ENCODE measurements around the gene PDZRN3.

Gene PDZRN3

DNA sequence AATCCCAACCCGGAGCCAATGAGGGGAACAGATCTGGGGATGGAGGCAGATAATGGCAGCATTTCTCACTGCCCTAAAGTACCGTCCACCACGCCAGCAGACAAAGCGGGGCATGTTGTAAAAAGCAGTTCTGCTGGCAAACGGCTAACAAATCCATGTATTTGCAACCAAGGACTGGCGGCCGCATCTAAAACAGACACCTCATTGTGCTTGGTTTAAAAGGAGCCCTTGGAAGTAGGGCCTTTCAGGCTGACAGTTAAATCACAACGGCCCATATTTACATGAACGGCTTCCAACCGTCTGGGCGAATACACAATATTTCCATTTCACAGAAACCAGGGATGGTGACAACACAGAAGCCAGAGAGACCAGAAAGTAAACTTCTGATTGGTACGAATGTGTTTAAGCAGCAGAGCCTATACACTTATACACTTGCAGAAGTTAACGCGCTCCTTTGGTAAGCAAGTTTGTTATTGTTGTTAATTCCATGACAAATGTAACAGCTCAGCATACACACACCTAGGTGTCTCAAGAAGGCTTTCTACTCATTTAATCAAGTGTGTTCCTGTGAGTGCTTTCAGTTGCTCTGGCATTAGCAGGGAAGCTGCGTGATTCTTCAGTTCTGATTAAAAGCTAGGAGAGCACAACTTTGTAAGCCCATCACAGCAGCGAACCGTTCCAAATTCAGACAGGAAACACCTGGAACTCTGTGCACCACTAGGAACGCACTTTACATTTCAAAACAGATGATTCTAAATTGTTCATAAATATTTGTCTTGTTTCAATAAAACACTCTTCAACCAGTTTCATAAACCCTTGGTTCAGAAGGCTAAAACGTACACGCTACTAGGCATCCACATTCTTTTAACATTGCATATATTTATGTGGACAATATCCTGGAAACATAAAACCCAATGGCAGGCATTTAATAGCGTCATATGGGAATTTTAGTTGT is 112.9 kb downstream of the PDZRN3 start:
- DNase-seq: no peak

DNA sequence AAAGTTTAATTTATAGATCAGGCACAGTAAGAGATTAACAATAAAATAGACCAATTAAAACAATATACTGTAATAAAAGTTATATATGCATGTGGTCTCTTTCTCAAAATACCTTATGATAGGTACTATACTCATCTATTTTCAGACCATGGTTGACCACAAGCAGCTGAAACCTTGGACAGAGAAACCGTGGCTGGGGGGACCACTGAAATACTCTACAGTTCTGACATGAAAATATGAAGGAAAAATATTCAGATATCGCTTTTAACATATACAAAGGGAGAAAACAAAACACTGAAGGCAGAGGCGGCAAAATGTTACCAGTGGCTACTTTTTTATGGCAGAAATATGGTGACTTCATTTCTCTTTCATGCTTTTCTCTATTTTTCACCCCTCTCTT is 114.0 kb downstream of the PDZRN3 start:
- no peak for DNase-seq

DNA sequence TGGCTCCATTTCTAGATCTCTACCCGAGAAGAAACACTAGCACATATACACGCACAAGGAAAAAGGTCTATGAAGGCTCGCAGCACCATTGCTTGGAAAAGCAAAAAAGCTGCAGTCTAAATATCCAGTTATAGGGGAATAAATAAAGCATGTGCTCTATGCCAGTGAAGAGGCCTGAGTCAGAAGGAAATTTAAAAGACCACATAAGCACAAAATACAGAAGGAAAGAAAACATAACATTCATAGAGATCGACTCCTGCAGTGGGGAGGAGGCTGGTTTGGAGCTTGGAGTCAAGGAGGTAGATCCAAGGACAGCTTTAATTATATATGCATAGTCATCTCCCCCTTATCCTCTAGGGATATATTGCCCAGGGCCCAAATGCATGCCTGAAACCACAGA is 114.4 kb downstream of the PDZRN3 start:
- no peak for DNase-seq

DNA sequence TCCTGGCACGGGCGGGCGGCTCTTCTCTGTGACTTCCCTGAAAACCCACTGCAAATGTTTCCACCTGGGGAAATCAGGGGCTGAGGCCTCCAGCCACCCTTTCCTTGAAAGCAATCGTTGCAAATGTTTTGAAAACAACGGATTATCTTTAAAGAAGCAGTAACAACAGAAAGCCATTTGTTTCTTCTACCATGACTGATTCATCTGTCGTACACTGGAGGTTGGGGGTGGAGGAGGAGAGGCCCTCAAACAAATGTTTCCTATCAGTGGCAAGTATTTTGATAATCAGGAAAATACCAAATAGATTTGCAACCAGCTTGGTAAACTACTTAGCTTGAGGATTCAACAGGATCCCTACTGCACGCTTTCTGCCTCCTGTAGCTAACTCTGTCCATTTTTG is 114.9 kb downstream of the PDZRN3 start:
- no peak for DNase-seq

DNA sequence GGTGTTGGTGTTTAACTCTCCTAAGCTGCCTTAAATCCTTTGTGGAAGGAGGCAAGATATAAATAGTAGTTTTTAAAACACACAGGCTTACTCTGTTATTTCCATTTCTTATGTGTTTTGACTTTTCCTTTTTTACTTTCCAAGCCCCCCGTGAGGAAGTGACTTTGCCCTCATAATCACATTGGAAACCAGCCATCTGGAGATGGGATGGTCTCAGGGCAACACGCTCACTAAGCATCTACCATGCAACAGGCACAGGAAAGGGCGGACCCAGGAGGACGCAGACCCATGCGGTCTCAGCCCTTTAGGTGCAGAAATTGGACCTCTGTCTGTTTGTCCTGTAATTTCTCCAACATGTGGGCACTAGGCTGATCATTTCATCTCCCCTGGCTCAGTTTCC is 115.7 kb downstream of the PDZRN3 start:
- no peak for DNase-seq

DNA sequence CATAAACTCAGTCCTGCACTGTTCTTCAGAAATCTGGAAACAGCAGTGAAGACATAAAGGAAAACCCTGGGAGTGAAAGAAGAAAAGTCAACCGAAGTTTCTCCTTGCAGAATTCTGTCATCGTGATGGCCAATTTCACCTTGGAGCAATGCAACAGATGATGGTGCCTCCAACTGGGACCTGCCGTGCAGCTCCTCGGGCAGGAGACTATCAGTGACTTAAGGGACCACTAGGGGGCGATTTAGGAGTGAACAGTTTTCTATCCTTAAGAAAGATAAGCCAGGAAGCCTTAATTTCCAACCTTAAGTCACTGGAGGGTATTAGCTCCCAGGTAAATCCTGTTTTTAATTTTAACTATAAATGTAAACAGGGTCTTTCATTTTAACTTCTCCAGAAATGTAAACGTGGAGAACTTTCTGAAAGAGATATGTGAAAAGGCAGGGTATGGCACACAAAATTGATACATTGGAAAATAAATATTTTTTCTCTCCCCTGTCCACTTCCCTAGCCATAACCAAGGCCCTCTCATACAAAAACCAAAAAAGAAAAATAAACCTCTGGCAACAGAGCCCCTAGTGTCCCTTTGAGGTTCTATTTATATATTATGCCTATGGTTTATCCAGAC is 116.3 kb downstream of the PDZRN3 start:
- no peak for DNase-seq

DNA sequence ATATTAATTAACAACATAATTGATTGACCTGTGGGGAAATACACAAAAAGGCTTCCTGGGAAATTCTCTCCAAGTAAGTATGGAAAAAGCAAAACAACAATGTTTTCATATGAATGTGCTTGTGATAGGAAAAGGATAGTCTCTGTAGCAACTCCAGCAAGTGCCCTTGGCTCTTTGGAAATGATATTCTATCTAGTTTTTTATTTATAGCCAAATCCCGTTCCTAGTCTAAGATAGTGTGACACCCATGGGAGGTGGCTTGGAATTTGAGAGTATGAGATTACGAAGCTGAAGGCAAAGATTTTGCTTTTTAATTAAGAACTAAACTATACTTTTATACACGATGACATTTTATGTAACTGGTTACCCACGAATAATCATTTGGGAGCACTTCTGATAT is 119.9 kb downstream of the PDZRN3 start:
- no peak for DNase-seq

DNA sequence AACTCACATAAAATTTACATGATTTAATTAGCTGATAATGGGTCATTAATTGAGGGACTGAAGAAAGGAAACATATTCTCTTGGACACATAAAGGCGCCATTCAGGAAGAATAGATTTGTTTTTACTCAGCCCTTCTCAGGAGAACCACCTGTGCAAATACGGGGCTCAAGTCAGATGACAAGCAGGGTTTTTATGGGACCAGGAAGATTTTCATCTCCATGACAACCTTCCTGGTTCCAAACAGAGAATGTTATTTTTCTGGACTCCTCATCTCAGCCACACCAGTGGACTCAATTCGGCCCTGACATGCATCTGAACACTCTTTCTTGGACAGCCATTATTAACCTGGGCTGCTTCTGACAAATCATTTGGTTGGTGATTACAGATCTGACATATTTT is 120.5 kb downstream of the PDZRN3 start:
- DNase-seq: no peak

DNA sequence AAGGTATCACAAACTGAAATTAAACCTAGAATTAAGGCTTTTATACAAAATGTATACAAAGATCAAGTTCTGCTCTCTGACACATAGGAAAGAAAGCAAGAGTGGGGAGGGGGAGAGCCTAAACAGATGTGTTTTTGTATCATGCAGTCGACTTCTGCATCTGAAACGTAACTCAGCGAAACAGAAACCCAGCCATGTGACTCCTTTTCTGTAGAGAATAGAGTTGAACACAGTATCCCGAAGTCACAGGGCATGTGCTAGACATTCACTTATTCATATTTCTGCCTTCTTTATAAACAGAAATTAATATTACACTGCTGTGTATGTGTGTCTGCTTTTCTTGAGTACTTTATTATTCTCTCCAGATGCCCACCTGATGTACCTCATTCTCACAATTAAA is 121.0 kb downstream of the PDZRN3 start:
- DNase-seq: no peak

DNA sequence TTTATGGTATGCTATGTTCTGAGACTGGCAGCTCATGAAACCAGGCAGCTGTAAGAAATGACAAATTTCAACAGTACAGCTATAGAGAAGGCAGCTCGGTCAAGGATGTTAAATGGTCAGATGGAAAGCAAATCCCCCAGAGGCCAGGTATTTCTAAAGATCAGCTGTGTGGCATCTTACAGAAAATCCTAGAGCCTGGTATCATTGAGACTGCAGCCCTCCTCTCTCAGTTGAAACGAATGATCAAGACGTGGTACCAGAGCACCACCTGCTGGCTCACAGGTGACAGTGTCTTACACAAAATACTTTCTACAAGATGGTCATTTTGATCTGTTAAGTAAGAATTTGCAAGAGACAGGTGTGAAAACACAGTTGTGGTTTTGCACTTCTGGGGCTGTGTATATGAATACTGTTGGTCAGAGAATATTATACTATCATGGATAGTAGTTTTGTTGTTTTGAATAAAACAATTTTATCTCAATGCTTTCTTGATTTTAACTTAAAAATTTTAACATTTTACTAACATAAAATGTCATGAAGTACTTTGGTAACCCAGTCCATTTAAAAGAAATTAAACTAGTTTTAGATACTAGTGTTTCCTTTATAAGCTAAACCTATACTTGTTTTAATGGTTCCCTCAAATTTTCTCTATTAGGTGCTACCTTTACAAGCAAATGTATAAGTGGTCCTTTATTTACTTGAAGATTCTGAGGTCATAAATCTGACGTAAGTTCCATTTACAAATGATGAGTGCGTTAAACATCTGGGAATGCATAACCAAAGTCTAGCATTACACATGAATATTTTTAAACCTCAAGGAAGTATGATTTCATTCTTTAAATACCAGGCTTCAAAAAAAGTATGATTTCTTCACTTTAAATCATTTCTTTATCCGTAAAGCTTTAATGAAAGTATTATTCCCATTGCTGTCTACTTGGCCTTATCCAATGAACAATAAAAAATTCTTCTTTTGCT is 121.8 kb downstream of the PDZRN3 start:
- DNase-seq: no peak

DNA sequence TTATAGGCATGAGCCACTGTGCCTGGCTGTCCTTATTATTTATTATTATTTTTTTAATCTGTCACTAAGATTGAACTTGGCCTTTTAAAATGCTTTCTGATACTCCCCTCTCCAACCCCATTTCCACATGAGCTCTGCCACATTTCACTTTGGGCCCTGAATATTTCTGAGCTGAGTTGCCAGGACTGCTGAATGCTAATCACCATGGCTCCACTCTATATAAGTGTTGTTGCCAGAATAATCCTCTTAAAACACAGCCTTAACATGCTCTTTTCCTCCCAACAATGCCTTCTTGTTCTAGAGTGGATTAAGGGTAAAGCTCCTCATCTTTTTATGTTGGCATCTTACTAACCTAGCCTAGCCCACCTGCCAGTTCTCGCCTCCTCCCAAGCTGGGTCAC is 124.4 kb downstream of the PDZRN3 start:
- DNase-seq: no peak

DNA sequence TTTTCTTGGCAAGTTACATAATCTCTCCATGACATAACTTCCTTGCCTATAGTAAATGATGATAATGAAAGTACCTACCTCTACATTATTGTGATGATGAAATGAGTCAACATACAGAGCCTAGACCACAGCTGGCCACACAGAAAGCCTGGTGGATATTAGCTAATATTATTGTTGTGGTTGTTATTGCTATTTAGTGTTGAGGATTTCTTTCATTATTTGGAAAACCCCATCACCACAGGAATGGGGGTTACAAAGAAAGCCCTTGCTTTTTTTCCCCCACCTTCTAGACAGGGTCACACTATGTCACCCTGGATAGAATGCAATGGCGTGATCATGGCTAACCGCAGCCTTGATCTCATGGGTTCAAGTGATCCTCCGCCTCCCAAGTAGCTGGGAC is 125.0 kb downstream of the PDZRN3 start:
- DNase-seq: no peak

DNA sequence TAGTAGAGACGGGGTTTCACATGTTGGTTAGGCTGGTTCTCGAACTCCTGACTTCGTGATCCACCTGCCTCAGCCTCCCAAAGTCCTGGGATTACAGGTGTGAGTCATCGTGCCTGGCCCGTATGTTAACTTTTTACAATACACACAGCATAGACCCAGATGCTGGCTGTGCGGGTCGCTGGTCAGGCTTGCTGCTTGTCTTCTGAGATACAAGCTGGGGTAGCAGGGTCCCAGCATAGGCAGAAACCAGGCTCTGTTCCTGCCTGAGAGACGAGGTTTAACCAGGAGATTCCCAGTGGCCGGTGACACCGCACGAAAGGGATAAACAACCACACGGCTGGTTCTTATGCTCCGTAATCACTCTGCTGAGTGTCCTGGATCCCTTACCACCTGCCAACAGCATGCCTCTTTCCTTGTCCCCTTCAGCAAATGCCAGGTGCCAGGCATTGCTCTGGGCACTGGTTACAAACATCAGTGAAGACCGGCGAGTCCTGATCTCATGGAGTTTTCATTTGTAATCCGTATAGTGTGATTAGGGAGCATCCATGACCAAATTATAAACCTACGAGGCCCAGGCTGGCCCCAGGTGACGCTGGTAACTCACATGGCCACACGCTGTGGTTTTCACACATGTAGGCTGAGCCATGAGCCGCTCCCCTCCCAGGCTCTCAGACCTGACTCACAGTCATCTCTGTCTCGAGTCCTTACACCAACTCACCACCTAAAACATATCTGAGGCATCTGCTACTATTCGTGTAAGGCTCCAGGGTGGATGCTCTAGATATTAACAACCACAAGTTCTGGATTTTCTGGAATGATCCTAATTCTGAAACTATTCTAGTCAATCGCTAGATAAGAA is 125.7 kb downstream of the PDZRN3 start:
- DNase-seq: no peak

DNA sequence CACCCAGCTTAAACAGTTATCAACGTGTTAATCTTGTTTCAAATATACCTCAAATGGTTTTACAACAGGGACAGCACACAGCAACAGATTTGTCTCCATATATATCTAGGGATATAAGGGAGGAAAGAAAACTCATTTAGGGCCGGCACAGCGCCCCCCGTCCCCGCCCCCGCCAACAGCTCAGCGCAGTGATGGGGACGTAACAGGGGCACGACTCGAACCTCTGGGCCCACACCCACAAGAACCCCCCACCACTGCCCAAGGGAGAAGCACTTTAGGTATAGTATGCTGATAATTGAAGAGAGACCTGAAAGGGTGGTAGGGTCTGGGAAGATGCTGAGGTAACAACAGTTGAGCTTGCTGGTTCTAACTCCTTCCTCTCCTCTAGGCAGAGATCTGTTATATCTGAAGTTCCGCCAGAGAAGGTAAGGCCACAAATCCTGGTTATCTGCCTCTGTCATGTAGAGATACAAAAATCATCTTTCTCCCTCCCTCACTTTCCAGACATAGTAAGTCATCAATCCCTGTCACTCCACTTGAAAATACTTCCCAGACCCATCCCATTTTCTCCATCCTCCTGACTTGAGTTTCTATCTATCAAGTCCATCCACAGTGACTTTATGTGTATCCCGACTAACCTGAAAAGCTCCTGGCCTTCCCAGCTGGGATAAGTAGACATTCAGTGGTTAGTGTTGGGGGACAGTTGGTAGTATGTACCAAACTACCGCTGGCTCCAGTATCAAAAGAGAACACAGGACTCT is 126.9 kb downstream of the PDZRN3 start:
- no peak for DNase-seq

DNA sequence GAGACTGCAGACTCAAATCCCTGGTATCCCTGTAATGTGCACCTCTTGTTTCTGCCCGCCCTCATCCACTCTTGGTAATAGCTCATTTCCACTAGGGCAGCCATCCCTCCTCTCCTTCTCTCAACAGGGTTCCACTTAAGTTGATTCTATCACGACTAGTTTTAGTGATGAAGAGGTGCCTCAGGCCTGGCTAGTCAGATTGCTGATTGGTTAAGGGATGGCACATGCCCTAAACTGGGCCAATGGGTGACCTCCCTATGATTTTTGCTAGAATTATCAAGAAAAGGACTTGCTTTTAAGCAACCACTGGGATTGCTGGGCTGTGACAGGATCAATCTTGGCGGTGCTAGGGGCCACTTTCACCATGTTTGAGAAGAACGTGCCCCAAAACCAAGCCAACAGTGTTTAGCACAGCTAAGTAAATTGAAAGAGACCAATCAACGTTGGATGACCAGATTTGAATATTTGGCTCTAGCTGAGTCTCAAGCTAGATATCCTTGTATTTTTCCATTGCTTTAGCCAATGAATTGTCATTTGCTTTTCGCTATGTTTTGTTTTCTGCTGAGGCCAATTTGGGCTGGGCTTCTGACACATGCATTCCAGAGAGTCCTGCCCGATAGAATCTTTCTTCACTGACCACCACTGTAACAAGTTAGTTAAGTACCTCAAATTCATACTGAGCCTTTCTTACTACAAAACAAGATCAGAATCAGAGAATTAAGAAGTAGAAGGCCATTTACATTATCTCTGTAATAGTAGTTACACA is 131.0 kb downstream of the PDZRN3 start:
- DNase-seq: no peak

DNA sequence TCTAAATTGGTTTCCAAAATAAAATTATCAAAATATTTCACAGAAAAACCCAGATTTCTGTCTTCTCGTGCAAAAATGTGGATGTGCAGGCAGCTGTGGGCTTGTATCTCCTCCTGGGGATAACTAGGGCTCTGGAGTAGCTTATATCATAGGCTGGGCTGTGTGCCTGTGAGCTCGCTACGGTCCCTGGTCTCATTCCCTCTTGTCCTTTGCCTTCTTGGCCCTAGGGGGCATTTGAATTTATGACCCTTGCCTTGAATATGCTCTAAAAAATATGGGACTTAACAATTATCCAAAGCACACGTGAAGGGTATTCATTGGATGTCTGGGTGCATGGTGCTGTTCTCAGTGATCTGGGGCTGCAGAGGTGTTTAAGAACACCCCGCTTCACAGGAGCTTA is 132.6 kb downstream of the PDZRN3 start:
- DNase-seq: no peak

DNA sequence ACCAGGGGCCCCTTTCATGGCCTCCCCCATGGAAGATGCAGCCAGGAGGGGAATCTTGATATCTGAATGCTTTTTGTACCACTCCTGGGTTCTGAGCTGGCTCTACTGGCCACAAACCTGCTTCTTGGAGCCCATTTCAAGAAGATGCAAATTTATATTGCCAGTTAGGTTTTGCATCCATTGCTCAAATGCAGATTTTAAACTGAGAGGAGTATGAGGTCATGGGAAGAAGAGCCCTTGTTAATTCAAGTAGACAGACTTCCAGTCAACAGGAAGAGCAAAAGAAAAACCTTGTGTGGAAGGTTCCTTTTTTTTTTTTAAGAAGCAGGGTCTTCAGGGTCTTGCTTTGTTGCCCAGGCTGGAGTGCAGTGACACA is 133.5 kb downstream of the PDZRN3 start:
- no peak for DNase-seq

DNA sequence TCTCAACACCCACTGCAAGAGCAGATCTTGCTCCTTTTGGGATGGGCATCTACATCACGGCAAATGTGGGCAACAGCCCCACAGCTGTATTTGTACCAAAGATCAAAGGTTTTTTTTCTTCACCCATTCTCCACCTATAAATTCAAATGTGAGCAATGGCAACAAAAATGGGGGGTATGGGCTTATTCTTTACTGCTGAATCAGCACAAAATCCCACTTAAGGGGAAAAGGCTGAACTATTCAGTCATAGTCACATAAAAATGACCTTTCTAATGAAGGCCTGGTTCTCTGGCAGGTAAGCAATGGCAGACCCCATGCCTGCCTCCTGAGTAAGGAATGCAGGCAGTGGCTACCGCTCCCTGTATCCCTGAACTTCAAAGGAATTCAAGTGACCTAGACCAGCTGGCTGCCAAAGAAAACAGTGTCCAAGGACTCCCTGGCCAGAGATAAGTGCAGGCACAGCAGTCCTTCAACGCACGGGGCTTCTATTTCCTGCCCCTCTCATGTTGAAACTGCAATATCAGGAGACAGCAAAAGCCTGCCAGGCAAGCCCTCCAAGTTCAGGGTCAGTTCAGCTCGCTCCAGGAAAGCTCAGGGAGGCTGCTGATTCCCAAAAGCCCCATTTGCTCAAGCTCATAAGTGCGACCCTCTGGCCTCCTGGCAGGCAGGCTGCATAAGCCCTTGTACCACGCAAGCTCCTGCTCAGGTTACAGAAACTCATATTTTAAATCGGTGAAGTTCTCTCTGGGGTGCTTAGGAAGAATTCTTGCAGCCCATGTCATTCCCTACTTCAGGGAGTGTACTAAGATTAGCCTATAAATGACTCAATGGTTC is 134.1 kb downstream of the PDZRN3 start:
- DNase-seq: no peak

DNA sequence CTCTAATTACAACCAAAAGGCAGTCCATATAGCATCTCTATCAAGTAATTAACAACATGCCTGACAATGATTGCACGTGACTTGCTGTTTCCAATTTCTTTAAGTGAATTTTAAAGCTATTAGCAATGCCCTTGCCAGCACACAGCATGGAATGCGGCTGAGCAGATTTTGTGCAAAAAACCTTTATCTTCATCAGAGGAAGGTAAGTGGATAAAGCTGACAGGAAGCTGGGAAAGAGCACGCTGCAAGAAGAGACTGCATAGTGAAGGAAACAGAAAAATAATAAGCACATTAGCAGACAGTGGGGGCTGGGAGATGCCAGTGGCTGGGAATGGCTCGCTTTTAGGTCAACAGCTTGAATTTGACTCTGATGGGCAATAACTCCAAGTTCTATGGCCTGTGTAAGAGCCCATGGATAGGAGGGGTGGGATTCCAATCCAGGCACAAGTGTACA is 138.8 kb downstream of the PDZRN3 start:
- DNase-seq: no peak

Data from cortex of kidney (tissue), 1 donor.